ENCODE data around the gene ZFP62.
A peak's percentile ranks its signal among the peaks of the same experiment; 100 is the strongest.

The ZFP62 gene

GRCh38 chr5:180815293-180815917, 45.7 kb downstream of the ZFP62 start:
- peak in 1 of 2 donors; percentile 61 for DNase-seq
- Histone ChIP-seq H3K9me3 (no peaks in the 10 kb centered on the region), H3K27ac (no peak overlapping the region), H3K27me3 (peaks cover 0 to 3% of the 10 kb centered on the region in 2 donors), H3K4me3 (peak overlapping the region; percentile 26 to 29), H3K4me1 (peaks cover 0 to 20% (median 5%) of the 10 kb centered on the region in 4 donors), H3K36me3 (no peaks in the 10 kb centered on the region)
- TF ChIP-seq CTCF (IDR thresholded peaks at IDR 0.05), result no peak
- intact Hi-C loops (cut with DNase I; ENCODE audit: low total_unique reads), result no loop called here

DNA sequence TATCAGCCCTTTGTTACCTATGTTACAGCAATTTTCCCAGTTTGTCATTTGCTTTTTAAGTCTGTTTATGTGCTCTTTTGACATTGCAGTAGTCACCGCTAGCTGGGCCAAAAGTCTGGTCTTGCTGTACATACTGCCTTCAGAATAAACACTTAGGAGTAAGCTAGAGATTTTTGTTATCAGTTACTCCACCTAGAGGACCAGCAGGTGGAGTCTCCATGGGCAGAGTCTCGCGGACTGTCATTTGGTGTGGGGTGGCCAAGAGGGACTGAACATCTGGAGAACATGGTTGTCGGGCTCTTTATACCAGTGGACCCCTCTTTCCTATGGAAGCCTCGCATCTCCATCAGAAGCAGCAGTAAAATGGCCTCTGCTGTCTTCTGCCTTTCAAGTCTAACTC, 47.7 kb downstream of the ZFP62 start:
- Histone ChIP-seq H3K9me3 (no peaks in the 10 kb centered on the region), H3K4me3 (peak overlapping the region in 1 of 2 donors; percentile 26), H3K4me1 (peaks cover 0 to 19% (median 13%) of the 10 kb centered on the region in 4 donors), H3K27me3 (peaks cover 0 to 3% of the 10 kb centered on the region in 2 donors), H3K27ac (no peak overlapping the region), H3K36me3 (no peaks in the 10 kb centered on the region)
- no peak for TF ChIP-seq CTCF (IDR thresholded peaks at IDR 0.05)
- intact Hi-C loops (cut with DNase I; ENCODE audit: low total_unique reads), result loop anchor here (5.0 kb wide), 1 partner anchor 434 kb away; no protein-coding TSS in a partner anchor
- DNase-seq, result peak in 1 of 2 donors; percentile 28

DNA sequence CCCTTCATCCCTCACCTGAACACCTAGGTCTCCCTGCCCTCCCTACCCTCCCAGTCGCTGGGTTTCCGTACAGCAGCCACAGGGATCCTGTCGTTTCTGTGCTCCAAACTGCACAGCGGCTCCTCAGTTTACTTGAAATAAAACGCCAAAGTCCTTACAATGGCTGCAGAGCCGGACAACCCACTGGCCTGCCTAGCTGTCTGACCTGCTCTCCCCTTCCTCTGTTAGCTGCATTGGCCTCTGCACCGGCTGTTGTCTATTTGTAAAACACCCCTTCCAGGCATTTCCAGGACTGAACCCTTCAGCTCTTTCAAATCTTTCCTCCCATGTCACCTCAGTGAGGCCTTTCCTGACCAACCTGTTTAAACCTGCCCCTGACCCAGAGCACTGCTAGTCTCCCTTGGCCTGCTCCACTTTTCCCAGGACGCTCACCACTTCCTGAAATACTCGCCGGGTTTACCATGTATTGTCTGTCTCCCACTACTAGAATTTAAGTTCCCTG, 49.4 kb downstream of the ZFP62 start:
- no peaks in the 10 kb centered on the region for H3K36me3 ChIP-seq
- H3K9me3 ChIP-seq, result no peaks in the 10 kb centered on the region
- peak overlapping the region; percentile 59 to 85 for H3K4me3 ChIP-seq
- intact Hi-C loops (cut with DNase I; ENCODE audit: low total_unique reads), result loop anchor here (5.0 kb wide), 1 partner anchor 436 kb away; no protein-coding TSS in a partner anchor
- H3K4me1 ChIP-seq, result peaks cover 0 to 37% (median 30%) of the 10 kb centered on the region in 4 donors
- H3K27ac ChIP-seq, result peak overlapping the region; percentile 92 to 96
- H3K27me3 ChIP-seq, result no peaks in the 10 kb centered on the region
- DNase-seq, result peak in 1 of 2 donors; percentile 65
- no peak for TF ChIP-seq CTCF (IDR thresholded peaks at IDR 0.05)

GRCh38 chr5:180810959-180811622, 50.0 kb downstream of the ZFP62 start:
- peak overlapping the region; percentile 92 to 96 for H3K27ac ChIP-seq
- intact Hi-C loops (cut with DNase I; ENCODE audit: low total_unique reads), result loop anchor here (5.0 kb wide), 1 partner anchor 436 kb away; no protein-coding TSS in a partner anchor

More at GRCh38 chr5:180810959-180811622, 50.0 kb downstream of the ZFP62 start:
- Histone ChIP-seq H3K27me3 (no peaks in the 10 kb centered on the region), H3K4me1 (peaks cover 0 to 43% (median 35%) of the 10 kb centered on the region in 4 donors), H3K4me3 (peak overlapping the region; percentile 59 to 85), H3K36me3 (no peaks in the 10 kb centered on the region), H3K9me3 (no peaks in the 10 kb centered on the region)
- DNase-seq, result peak in 1 of 2 donors; percentile 43
- no peak for TF ChIP-seq CTCF (IDR thresholded peaks at IDR 0.05)
